AML-193 (cell line): ENCODE results near the gene SDR39U1.

ENCODE experiments used
- DNase-seq, 2 experiments: peaks; one replicate each; lab custom pipeline; 2025; lab: John Stamatoyannopoulos, UW

SDR39U1 gene

GRCh38 chr14:24441904-24442239 is 704 bp downstream of the SDR39U1 start:
- no peak for DNase-seq

- no peak for DNase-seq
Observed at GRCh38 chr14:24441485-24441884, 1.1 kb downstream of the SDR39U1 start.

GRCh38 chr14:24440606-24441399 is 1.8 kb downstream of the SDR39U1 start:
- no peak for DNase-seq

GRCh38 chr14:24439830-24440605 is 2.6 kb downstream of the SDR39U1 start:
- no peak for DNase-seq

- DNase-seq: no peak
Observed at GRCh38 chr14:24439257-24439656, 3.3 kb downstream of the SDR39U1 start.

GRCh38 chr14:24438223-24439097 is 4.1 kb downstream of the SDR39U1 start:
- no peak for DNase-seq

- no peak for DNase-seq
Observed at GRCh38 chr14:24437736-24438067, 4.9 kb downstream of the SDR39U1 start.

- DNase-seq: no peak
Observed at GRCh38 chr14:24437020-24437735, 5.4 kb downstream of the SDR39U1 start.

GRCh38 chr14:24436355-24437019 is 6.1 kb downstream of the SDR39U1 start:
- DNase-seq: peak; percentile 69 to 73

- DNase-seq: no peak
Observed at GRCh38 chr14:24435998-24436354, 6.6 kb downstream of the SDR39U1 start.

GRCh38 chr14:24435192-24435810 is 7.3 kb downstream of the SDR39U1 start:
- no peak for DNase-seq

GRCh38 chr14:24434676-24435075 is 7.9 kb downstream of the SDR39U1 start:
- DNase-seq: no peak

GRCh38 chr14:24434036-24434435 is 8.5 kb downstream of the SDR39U1 start:
- DNase-seq: no peak

GRCh38 chr14:24432259-24433131 is 10.1 kb downstream of the SDR39U1 start:
- no peak for DNase-seq

- peak; percentile 86 to 94 for DNase-seq
Observed at GRCh38 chr14:24431569-24432258, 10.9 kb downstream of the SDR39U1 start.

- peak; percentile 9 to 10 for DNase-seq
Observed at GRCh38 chr14:24430682-24431568, 11.7 kb downstream of the SDR39U1 start.

GRCh38 chr14:24430143-24430681 is 12.4 kb downstream of the SDR39U1 start:
- peak; percentile 18 to 44 for DNase-seq
